GM12878 (cell line): ENCODE measurements around the gene NKAIN2.

Source experiments
- ASH2L ChIP-seq: fragments of 300-600, 200-600 bp; sonication (generic); IDR thresholded peaks from 2 replicates; pipeline ENCODE4 v1.6.1; 2017; ENCODE audit warnings: low read depth, mild to moderate bottlenecking, borderline replicate concordance
- CTCF ChIP-seq, 3 experiments: IDR thresholded peaks in 2 of 3; conservative IDR thresholded peaks in 1 of 3; 2 replicates each; pipeline ENCODE4 v1.5.1; 2011; ENCODE audit warnings: low read depth in 3 of 3, low read length in 3 of 3, mild to moderate bottlenecking in 3 of 3, control low read depth in 2 of 3, moderate library complexity in 2 of 3, inconsistent platforms in 1 of 3, mixed read lengths in 1 of 3; ENCODE audit not compliant: control insufficient read depth in 2 of 3, insufficient read depth in 1 of 3; ENCODE audit errors: extremely low read depth in 1 of 3
- GABPA ChIP-seq: IDR thresholded peaks from 2 replicates; pipeline ENCODE4 v1.6.1; 2014; ENCODE audit warnings: antibody characterized with exemption, low read depth, mild to moderate bottlenecking, inconsistent platforms
- IRF3 ChIP-seq: fragments of 450-650 bp; IDR thresholded peaks from 2 replicates; pipeline ENCODE4 v1.6.1; 2014; ENCODE audit warnings: mild to moderate bottlenecking
- PBX3 ChIP-seq: IDR thresholded peaks from 2 replicates; pipeline ENCODE4 v1.6.1; 2011; ENCODE audit warnings: mild to moderate bottlenecking, low read depth, low read length, moderate library complexity; ENCODE audit not compliant: insufficient replicate concordance
- POLR2AphosphoS5 ChIP-seq: IDR thresholded peaks from 2 replicates; pipeline ENCODE4 v1.6.1; 2011; ENCODE audit warnings: mild to moderate bottlenecking, low read length, inconsistent platforms
- STAT3 ChIP-seq: IDR thresholded peaks from 2 replicates; pipeline ENCODE4 v1.6.1; 2011; ENCODE audit warnings: low read depth, low read length, improper control_type of control experiment
- TCF12 ChIP-seq: IDR thresholded peaks from 2 replicates; pipeline ENCODE4 v1.6.1; 2011; ENCODE audit warnings: low read depth, mild to moderate bottlenecking, low read length
- TCF7 ChIP-seq: IDR thresholded peaks from 2 replicates; pipeline ENCODE4 v1.6.1; 2014; ENCODE audit warnings: antibody characterized with exemption, borderline replicate concordance

- TF ChIP-seq ASH2L (no peak), CTCF (IDR thresholded peaks at IDR 0.05 in 2 of 3, conservative IDR thresholded peaks at IDR 0.05 in 1 of 3; ENCODE audit: control insufficient read depth in 2 of 3, extremely low read depth in 1 of 3, insufficient read depth in 1 of 3, low read depth in 3 of 3, low read length in 3 of 3) (no peak), IRF3 (no peak), POLR2AphosphoS5 (no peak), STAT3 (no peak), GABPA (no peak), PBX3 (no peak), TCF7 (no peak), TCF12 (no peak)
Observed at GRCh38 chr6:124714728-124715127, 911.1 kb downstream of the NKAIN2 start.
